CD4-positive, alpha-beta T cell treated with Interleukin-6 at 100 ng/mL for 8 hours (primary cell): Measurements from ENCODE around the gene MARCHF4.

Experiments
- DNase-seq: peaks from one replicate; pipeline ENCODE4 v3.0.0-alpha.2; 2020; ENCODE audit warnings: mixed read lengths, low spot score

The MARCHF4 gene, protein sequence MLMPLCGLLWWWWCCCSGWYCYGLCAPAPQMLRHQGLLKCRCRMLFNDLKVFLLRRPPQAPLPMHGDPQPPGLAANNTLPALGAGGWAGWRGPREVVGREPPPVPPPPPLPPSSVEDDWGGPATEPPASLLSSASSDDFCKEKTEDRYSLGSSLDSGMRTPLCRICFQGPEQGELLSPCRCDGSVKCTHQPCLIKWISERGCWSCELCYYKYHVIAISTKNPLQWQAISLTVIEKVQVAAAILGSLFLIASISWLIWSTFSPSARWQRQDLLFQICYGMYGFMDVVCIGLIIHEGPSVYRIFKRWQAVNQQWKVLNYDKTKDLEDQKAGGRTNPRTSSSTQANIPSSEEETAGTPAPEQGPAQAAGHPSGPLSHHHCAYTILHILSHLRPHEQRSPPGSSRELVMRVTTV

DNA sequence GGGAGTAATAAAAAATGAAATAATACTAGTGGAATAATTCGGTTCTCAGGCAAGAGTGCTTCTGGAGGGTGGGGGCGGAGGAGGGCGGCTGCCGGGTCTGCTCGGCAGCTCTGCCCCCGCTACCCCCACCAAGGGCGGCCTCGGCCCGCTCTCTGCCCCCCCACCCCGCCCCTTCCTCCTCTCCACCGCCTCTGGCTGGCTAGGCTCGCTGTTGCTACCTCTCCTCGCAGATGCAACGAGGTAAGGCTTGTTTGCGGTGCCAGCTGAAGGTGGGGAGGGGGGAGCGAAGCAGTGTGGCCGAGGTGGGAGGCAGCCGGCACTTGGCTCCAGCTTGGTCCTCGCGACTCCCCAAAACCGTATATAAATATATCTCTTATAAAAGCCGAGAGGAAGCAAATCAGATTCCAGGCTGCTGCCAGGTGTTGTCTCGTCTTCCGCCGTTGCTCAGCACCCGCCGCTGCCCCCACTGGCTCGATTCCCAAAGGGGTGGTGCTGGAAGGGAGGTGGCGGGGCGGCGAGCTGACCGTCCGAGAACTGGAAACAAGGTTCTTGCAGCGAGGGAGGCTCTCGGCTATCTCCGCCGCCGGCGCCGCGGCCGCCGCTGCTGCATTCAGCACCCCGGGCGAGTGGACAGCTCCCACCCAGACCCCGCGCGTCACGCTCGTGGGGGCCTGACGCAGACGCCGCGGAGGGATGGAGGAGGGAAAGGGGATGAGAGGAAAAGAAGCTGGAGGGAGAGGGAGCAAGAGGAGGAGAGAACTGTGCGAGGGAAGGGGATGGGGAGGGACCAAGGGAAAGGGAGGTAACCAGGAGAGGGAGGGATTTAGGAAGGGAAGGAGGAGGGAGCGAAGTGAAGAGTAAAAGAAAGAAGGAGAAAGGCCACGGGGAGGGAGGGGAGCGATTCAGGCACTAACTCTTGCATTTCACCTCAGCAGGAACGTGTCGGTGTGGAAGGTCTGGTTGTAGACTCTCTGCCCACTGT is at the start of gene MARCHF4:
Gene MARCHF4 (minus strand): TSS at position 763 of the 982 bp plus-strand sequence. CDS start 2,223 bp downstream, outside the sequence.
- DNase-seq, result peak; percentile 56

DNA sequence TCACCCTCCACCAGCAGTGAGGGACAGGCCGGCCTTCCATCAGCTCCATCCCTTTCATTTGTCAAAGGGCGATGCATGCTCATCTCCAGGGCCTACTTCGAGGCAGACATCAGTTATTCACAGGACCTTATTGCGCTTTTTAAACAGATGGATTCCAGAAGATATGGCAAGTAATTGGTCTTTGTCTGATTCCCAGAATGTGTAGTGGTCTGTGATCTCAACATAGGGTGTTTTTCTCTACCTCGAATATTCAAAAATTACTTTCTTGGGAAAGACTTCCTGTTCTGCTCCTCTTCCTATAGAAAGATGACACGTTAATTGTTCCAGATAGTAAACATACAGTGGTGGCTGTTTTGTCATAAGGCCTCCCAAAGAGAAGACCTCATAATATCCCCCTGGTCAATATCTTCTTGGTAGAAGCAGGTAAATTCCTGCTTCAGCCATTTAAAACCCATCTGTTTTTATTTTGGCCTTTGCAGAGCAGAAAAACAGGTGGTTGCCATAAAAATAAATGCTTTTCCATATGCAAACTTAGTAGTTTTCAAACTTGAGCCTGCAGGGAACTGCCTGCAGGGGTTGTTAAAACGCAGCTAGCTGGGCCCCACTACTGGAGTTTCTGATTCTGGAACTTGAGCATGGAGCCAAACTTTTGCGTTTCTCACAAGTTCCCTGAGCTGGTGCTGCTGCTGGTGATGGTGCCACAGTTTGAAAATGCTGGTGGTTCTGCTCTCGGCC is 48.3 kb upstream of the MARCHF4 start:
- DNase-seq, result no peak

DNA sequence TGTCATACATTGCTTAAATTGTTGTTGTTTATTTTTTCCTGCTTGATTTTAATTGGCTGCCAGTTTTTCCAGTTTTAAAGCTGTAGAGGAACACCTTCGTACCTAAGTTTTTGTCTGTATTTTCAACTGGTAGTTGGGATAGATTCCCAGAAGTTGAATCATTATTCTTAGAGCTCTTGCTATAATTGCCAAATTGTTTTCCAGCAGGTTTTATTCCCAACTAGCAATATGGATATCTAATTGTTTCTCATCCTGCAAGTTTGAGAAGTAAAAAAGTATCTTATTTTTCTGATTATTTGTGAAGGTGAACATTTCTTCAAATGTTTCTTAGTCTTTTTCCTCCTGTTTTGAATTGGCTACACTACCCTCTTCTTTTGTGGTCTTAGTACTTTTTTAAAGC is 46.7 kb upstream of the MARCHF4 start:
- DNase-seq, result no peak

DNA sequence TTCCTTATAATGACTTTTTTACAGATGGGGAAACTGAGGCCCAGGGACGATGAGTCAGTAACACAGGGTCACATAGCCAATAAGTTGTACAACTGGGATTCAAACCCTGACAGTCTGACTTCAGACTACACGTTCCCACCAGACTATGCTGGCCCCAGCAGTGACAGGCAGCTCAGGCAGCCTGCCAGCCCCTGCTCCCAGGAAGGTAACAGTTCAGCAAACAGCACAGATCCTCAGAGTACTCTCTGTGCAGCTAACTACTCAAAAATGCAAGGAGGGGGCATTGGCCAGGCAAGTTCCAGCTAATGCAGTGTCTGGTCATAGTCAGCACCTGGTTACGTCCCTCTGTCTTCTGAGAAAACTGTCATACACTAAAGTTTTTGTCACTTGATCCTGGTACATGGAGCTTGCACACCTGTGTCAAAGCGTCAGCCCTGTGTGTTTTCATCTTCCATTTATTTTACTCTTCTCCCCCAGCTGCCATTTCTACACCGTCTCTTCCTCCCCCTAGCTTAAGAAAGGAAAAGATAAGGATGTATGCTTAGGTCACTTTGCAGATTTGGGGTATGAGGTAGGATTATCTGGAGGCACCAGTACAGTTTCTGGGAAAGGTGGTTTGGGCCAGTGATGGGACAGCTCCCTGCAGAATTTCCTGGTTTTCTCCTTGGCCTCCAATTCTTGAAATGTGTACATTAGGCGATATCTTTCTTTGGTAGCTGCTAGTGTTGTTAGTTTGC is 44.5 kb upstream of the MARCHF4 start:
- no peak for DNase-seq

DNA sequence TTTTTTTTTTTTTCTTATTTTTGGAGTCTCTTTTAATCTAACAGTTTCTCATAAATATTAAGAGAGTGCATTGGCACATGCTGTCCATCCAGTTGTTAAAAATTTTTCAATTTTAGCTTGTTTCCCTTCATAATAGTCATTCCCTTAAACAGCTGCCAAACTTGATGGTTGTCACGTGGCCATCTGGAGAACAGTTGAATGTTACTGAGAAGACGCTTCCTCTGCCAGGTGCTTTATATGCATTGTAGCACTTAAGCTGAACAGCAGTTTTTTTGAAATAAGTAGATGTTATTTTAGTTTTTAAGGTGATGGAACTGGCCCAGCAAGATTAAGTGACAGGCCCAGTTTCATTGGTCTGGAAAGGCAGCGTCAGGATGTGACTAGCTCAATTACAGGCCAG is 43.3 kb upstream of the MARCHF4 start:
- no peak for DNase-seq

DNA sequence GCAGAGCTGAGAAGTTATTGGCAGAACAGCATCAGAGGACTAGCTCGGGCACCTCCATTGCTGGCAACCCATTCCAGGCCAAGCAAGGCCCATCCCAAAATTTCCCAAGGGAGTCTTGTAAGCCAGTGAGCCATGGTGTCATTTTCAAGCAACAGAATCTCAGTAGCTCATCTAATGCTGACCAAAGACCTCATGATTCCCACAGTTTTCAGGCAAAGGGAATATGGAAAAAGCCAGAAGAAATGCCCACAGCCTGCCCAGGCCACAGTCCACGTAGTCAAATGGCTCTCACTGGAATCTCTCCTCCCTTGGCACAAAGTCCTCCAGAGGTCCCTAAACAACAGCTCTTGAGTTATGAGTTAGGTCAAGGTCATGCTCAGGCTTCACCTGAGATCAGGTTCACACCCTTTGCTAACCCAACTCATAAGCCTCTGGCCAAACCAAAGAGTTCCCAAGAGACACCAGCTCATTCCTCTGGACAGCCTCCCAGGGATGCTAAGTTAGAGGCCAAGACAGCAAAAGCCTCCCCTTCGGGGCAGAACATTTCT is 42.6 kb upstream of the MARCHF4 start:
- no peak for DNase-seq

DNA sequence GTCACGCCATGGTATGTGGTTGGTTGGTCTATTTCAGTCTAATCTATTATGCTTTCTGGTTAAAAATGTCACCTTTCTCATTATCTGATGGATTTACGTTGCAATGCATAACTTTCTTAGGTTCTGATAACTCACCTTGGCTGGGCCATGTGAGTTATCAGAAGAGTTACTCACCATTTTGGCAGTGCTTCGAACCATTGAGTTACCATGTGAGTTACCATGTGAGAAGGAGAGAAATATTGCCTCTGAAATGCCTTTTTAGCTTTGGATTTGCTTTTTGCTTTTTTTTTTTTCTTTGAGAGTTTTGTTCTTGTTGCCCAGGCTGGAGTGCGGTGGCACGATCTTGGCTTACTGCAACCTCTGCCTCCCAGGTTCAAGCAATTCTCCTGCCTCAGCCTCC is 41.6 kb upstream of the MARCHF4 start:
- no peak for DNase-seq

DNA sequence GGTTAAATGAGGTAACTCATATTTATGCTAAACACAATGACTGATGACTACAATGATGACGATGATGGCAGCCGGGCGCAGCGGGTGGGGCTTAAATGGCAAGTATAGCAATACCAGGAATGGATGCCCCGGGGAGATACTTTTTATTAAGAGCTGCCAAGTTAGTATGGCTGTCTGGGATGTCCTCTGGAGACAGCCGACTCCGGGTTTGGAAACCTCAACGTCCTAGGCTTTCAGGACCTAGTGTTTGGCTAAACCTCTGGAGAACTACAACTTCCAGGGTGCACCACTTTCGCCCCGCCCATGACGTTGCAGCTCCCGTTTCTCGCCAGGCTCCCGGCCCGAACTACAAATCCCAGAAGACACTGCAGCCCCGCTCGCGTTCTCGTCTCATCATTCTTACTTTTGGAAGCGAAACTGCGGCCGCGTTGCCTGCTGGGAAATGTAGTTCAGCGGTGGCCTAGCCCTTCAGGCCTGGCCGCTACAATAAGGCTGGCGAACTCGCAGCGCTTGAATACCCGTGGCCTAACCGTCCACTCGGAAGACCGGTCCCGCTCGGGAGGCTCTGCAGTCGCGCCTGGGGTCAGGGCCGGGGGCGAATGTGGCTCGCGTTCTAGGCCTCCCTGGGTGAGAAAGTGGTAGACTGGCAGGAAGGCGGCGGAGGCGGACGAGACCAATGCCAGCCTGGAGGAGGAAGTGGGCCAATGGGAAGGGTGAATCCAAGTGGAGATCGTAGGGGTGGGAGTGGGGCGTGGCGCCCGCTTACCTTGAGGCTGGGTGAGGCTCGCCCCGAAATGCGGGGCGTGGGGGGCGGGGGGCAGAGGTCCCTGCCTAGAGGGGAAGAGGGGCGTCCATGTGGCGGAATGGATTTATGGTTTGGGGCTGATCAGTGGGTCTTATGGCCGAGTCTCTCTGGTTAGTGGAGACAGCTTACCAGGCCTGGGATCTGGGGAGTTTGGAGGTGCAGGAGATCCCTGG is 40.0 kb upstream of the MARCHF4 start, which contains the start of gene SMARCAL1:
Gene SMARCAL1 (plus strand): TSS at position 463 of the 978 bp plus-strand sequence. CDS start 2,221 bp downstream, outside the sequence.
- peak; percentile 97 for DNase-seq

DNA sequence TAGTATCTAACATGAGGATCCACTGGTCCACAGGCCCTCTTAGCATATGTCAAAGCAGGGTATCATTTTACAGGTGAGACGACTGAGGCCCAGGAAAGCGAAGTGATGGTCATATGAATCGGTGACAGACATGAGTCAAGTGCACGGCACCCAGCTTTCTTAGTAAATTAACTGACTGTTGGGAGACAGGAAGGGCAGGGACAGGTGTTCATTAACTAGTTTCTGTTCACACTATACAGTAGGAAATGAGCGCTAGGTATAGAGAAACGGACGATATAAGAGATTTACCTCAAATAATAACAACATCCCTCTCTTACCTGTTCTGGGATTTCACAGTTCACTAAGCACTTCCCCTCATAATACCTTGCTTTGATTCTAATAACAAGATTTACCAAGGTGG is 38.3 kb upstream of the MARCHF4 start:
- DNase-seq, result no peak

DNA sequence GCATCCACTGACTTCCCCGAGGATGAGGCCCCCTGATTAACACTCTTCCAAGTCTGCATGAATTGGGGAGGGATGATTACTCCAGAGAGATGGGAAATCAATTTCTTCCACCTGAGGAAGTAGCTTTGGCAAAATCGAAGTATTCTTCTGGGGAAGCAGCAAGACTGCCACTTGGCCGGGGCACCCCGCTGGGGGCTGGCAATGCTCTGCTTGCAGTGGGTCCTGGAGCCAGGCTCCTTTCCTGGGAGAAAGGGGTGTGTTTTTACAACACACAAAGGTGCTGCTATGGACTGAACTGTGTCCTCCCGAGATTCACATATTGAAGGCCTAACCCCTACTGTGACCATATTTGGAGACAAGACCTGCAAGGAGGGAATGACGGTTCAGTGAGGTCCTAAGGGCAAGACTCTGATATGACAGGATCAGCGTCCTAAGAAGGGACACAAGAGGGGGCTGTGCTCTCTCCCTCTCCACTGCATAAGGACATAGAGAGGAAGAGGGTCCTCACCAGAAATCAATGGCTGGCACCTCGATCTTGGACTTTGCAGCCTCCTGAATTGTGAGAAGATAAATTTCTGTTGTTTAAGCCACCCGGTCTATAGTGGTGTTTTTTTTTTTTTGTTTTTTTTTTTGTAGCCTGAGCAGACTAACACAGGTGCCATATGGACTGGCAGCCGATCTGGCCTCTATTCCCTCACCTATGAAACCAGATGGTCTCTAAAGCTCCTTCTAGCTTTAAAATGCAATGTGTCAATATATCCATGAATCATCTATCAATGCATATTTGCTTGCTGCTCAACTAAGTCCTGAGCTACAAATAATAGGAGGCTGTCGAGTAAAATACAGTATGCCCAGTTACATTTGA is 36.4 kb upstream of the MARCHF4 start:
- DNase-seq, result no peak

DNA sequence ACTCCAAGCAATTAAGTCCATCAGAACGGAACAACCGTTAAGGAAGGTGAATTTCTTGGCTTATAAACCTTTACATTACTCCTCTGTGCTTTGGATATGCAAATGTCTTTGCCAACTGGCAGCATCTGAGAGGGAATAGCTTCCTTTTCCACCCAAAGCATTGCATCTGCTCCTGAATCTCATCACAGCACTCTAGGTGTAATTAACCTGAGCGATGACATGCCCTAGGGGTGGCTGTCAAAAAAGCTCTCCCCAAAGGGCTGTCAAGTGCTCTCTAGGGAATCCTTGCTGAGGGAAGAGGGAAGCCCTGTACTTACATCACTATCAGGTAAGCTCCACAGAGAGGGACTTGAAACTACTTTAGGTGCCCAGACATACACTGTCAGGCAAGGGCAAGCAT is 34.5 kb upstream of the MARCHF4 start:
- no peak for DNase-seq

DNA sequence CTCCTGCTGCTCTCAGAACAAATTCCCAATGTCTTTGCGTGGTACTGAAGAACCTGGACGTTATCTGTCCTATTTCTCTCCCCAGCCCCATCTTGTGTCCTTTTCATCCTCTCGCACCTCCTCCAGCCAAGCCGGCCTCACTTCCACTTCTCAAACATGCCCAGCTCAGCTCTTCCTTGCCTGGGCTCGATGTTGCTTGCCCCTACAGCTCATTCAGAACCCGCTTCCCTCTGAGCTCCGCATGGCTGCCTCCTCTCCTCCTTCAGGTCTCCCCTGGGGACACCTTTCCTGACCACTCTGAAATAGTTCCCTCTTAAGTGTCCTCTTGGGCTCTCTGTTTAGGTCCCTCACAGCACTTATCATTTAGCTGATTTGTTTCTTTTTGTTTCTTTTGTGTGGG is 33.3 kb upstream of the MARCHF4 start:
- no peak for DNase-seq

DNA sequence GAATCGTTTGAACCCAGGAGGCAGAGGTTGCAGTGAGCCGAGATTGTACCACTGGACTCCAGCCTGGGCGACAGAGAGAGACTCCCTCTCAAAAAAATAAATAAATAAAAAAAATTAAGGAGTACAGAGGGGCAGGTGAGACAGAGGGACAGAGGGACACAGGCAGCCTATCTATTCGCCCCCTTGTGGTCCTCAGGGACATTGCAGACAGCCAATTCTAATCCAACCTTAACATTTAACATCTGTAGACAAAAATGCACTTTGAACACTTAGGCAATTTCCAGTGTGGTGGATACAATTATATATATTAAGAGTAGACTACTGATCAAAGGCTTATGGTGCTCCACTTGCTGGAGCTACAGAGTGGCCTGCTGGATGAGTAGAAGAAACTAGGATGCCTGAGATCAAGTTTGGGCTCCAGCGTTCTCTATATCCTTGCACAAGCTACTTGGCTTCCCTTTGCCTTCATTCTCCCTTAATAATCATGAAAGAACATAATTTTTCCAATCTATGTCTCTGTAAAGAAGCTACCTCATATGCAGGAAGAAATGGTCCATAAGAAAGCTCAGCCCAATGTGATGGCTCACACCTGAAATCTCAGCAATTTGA is 31.8 kb upstream of the MARCHF4 start:
- peak; percentile 51 for DNase-seq

DNA sequence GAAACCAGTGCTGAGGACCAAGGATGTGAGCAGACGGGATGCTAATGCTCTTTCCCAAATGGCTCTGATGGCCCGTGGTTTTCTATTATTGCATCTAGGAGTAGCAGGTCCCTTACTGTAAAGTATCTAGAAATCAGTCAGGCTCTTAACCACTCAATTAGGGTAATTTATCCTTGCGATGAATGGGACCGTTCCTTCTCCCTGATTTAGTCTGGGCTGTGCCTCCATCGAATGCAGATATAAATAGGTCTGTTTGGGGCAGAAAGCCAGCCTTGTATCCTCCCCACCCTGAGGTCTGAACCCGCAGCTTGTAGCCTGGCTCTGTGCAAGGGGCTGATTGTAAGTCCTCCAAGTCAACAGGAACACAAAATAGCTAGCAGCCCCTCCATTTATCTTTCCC is 30.5 kb upstream of the MARCHF4 start:
- no peak for DNase-seq

DNA sequence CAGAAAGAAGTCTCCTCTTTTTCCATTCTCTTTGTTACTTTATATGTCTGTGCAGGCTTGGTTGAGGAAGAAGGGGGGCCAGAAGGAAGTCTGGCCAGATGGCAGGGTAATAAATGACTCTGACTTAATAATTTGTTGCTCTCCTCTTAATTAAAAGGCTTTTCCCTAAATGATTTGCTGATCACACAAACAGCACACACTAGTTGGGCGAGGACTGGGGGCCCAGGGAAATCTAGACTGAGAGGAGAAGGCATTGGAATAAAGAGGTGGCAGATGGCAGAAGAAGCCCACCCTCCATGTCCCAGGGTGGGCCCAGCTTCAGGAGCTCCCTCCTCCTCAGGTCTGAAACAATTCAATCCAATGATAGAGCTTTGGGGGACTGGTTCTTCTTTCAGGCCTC is 27.3 kb upstream of the MARCHF4 start:
- DNase-seq, result no peak

DNA sequence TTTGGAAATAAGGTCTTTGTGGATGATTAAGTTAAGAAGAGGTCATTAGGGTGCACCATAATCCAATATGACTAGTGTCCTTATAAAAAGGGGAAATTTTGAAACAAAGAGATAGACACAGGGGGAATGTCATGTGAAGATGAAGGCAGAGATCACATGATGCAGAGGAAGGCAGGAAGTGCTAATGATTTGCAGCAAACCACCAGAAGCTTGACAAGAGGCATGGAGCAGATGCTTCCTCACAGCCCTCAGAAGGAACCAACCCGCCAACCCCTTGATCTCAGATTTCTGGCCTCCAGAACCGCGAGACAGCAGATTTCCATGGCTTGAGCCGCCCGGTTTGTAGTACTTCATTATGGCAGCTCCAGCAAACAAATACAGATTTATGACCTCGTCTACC is 22.6 kb upstream of the MARCHF4 start:
- no peak for DNase-seq

DNA sequence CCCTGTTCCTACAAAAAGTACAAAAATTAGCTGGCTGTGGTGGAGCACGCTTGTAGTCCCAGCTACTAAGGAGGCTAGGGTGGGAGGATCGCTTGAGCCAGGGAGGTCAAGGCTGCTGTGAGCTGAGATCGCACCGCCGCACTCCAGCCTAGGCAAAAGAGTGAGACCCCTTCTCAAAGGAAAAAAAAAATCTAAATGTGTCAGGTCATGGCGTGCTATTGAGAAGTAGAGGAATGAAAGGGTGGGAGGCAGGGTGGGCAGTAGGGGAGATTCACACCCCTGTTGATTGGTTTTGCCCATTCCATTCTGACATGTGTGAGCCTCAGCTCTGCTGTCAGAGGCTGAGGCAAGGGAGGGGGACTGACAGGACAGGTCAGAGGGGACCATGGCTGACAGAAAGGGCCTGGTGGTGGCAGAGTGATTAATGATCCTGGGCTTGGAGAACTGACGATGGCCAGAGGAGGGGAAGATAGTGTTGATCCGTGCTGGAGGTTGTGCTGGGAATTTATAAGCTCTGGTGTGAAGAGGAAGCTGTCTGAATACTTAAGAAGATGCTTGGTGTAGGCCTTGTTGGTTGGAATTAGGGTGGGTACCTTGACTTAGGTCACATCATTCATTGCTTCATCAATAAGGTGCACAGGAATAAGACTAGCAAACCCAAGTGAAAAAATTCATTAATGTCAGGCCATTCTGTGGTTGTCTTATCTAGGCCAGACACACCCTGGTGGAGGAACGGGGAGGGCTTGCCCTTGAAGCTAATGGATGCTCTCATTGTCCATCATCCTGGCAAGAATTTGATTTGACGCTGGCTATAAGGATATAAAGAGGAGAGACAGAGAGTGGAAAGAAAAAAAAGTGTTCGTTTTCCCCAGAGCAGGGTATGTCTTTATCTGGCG is 20.9 kb upstream of the MARCHF4 start:
- no peak for DNase-seq
